Lung (tissue), 12 donors: ENCODE data around the gene CACNB4. TPM values are rescaled to one million over a fixed set of nuclear protein-coding genes. Genes with fewer than 3 reads are reported as not detected.

Experiments used
- ATAC-seq: fragments of 200-7000 bp; cut with Tn5 transposase; one replicate; pipeline ENCODE4 v1.9.1; 2020; ENCODE audit warnings: moderate number of reproducible peaks; ENCODE audit not compliant: insufficient read depth, low FRiP score
- DNase-seq, 3 donors: peaks; one replicate each; pipeline ENCODE4 v3.0.0-alpha.2; 2013 to 2017
- H3K27ac ChIP-seq, 2 donors: one replicate each; pipeline ENCODE4 v1.5.1; 2013; ENCODE audit warnings: mild to moderate bottlenecking in 2 of 2, moderate library complexity in 2 of 2, control low read depth in 1 of 2, inconsistent platforms in 1 of 2, low read depth in 1 of 2, low read length in 1 of 2
- H3K27me3 ChIP-seq, 3 donors: one replicate each; pipeline ENCODE4 v1.5.1; 2013; ENCODE audit warnings: low read length in 2 of 3; ENCODE audit not compliant: control insufficient read depth in 3 of 3, insufficient read depth in 3 of 3
- H3K36me3 ChIP-seq, 4 donors: one replicate each; pipeline ENCODE4 v1.5.1; 2013; ENCODE audit warnings: low read length in 4 of 4, mild to moderate bottlenecking in 1 of 4, moderate library complexity in 1 of 4; ENCODE audit not compliant: control insufficient read depth in 4 of 4, insufficient read depth in 4 of 4
- H3K4me1 ChIP-seq, 5 donors: one replicate each; pipeline ENCODE4 v1.5.1; 2013; ENCODE audit warnings: low read length in 5 of 5, mild to moderate bottlenecking in 2 of 5, moderate library complexity in 1 of 5; ENCODE audit not compliant: control insufficient read depth in 5 of 5, insufficient read depth in 5 of 5
- H3K4me3 ChIP-seq: one replicate; pipeline ENCODE4 v1.5.1; 2013; ENCODE audit warnings: mild to moderate bottlenecking, control low read depth, moderate library complexity
- H3K9ac ChIP-seq, 2 donors: one replicate each; pipeline ENCODE4 v1.5.1; 2013; ENCODE audit warnings: low read length in 2 of 2, control low read depth in 1 of 2; ENCODE audit not compliant: insufficient read depth in 1 of 2
- H3K9me3 ChIP-seq, 4 donors: one replicate each; pipeline ENCODE4 v1.5.1; 2013; ENCODE audit warnings: low read length in 3 of 4, mild to moderate bottlenecking in 1 of 4, moderate library complexity in 1 of 4; ENCODE audit not compliant: control insufficient read depth in 4 of 4, insufficient read depth in 3 of 4
- WGBS, 2 donors: extraction: QIAGEN DNeasy Blood & Tissue Kit; methylation state at CpG; one replicate each; pipeline ENCODE4 v1.1.7; 2013; 5-methylcytosine and 5-hydroxymethylcytosine counted together
- polyA plus RNA-seq, 2 donors: library from polyadenylated mRNA; stranded (reverse); fragments of 200-250 nt; gene quantifications; one replicate each; pipeline ENCODE4 v1.2.1, GENCODE V29; 2013
- total RNA-seq, 2 donors: library from RNA; depleted of rRNA in 1 of 2; stranded (reverse); fragments of >200 nt in 1 of 2; gene quantifications; one replicate each; pipeline ENCODE4 v1.2.1, GENCODE V29; 2014 to 2021
- TF ChIP-seq, protein P1 (sequence below): IDR thresholded peaks from 2 replicates; pipeline ENCODE4 v1.5.1; 2012; ENCODE audit warnings: mild to moderate bottlenecking; ENCODE audit errors: control extremely low read depth, extremely low read depth
- donor health status: control.
- donor health status: control.
- donor health status: Bipolar disorder and iron deficiency.
- donor health status: healthy.
- donor health status: DM: yes; HTN: yes; CAD: no.

CACNB4 gene
- total and polyA plus RNA-seq, 4 donors: 0.57 to 10.9 (median 5.5) TPM

DNA sequence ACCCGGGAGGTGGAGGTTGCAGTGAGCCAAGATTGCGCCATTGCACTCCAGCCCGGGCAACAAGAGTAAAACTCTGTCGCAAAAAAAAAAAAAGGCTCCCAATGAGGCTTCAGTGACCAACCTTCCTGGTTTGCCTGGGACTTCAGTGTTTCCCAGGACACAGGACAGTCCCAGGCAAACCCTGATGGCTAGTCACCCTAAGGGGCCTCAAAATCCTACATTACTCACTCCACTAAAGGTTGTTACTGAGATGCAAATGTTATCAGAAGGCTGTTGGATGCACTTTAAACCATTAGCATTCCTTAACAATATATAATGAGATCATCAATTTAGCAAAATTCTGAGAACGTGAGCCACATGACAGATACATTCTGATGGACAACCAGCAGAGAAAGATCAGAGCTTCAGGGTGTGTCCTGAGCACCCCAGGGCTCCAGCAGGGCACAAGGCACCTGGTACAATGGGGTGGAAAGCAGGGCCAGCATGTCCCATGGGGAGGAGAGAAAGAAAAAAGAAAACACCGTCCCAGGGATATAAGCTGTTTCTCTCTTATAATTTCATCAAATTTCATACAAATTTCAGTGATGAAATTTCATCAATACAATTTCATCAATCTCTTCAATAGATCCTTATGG, 152.5 kb downstream of the CACNB4 start:
- Histone ChIP-seq H3K27me3 (no peaks in the 10 kb centered on the region), H3K9me3 (peaks cover 0 to 2% (median 1%) of the 10 kb centered on the region in 4 donors), H3K27ac (no peak overlapping the region), H3K36me3 (no peaks in the 10 kb centered on the region), H3K4me1 (peaks cover 0 to 6% (median 5%) of the 10 kb centered on the region in 5 donors), H3K9ac (no peak overlapping the region), H3K4me3 (no peak overlapping the region)
- no peak for DNase-seq
- 66 to 71% methylated on average over 6 of the region's 6 CpGs for WGBS, 2 donors
- ATAC-seq: no peak
- TF ChIP-seq, protein P1, sequence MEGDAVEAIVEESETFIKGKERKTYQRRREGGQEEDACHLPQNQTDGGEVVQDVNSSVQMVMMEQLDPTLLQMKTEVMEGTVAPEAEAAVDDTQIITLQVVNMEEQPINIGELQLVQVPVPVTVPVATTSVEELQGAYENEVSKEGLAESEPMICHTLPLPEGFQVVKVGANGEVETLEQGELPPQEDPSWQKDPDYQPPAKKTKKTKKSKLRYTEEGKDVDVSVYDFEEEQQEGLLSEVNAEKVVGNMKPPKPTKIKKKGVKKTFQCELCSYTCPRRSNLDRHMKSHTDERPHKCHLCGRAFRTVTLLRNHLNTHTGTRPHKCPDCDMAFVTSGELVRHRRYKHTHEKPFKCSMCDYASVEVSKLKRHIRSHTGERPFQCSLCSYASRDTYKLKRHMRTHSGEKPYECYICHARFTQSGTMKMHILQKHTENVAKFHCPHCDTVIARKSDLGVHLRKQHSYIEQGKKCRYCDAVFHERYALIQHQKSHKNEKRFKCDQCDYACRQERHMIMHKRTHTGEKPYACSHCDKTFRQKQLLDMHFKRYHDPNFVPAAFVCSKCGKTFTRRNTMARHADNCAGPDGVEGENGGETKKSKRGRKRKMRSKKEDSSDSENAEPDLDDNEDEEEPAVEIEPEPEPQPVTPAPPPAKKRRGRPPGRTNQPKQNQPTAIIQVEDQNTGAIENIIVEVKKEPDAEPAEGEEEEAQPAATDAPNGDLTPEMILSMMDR: no peak

- no peak for ATAC-seq
- Histone ChIP-seq H3K4me3 (no peak overlapping the region), H3K36me3 (no peaks in the 10 kb centered on the region), H3K9me3 (peaks cover 0 to 2% (median 1%) of the 10 kb centered on the region in 4 donors), H3K9ac (no peak overlapping the region), H3K27ac (no peak overlapping the region), H3K27me3 (no peaks in the 10 kb centered on the region), H3K4me1 (peaks cover 0 to 6% (median 5%) of the 10 kb centered on the region in 5 donors)
- TF ChIP-seq, protein P1: no peak
- DNase-seq: no peak
- WGBS, 2 donors: 97% methylated on average over 7 of the region's 7 CpGs
These were observed 153.2 kb downstream of the CACNB4 start for GRCh38 chr2:151945602-151946001.

DNA sequence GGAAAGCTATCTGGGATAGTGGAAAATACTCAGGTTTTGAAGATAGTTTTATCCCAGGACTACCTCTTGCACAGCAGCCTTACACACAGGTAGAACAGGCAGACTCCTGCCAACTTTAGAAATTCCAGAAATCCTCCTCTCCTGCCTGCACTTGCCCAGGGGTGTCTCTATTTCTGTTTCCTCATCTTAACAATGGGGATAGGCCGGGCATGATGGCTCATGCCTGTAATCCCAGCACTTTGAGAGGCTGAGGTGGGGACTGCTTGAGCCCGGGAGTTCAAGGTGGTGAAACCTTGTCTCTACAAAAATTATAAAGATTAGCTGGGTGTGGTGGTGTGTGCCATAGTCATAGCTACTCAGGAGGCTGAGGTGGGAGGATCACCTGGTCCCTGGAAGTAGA, 153.7 kb downstream of the CACNB4 start:
- Histone ChIP-seq H3K36me3 (no peaks in the 10 kb centered on the region), H3K27ac (no peak overlapping the region), H3K9me3 (peaks cover 0 to 2% (median 1%) of the 10 kb centered on the region in 4 donors), H3K27me3 (no peaks in the 10 kb centered on the region), H3K4me3 (no peak overlapping the region), H3K4me1 (peaks cover 0 to 6% (median 5%) of the 10 kb centered on the region in 5 donors), H3K9ac (no peak overlapping the region)
- ATAC-seq (no peak), DNase-seq (no peak)
- WGBS, 2 donors: 92 to 96% methylated on average over 2 of the region's 2 CpGs
- TF ChIP-seq, protein P1: no peak
